T-helper 2 cell treated with Interferon-gamma antibody and Interleukin-4, amounts not matched to agents 5 μg/mL and 100 μg/mL, for 36 hours (primary cell): ENCODE measurements around the gene RAD21L1.

Experiments
- DNase-seq: peaks from one replicate; pipeline ENCODE4 v3.0.0; 2021; ENCODE audit warnings: low spot score
- H3K27ac Mint-ChIP-seq: one replicate; pipeline ENCODE4 v1.8.0; 2021; ENCODE audit warnings: mild to moderate bottlenecking, mixed read lengths
- H3K27me3 Mint-ChIP-seq: one replicate; pipeline ENCODE4 v1.8.0; 2021; ENCODE audit warnings: low read depth, mixed read lengths
- H3K36me3 Mint-ChIP-seq: one replicate; pipeline ENCODE4 v1.8.0; 2021; ENCODE audit warnings: low read depth, mixed read lengths
- H3K4me1 Mint-ChIP-seq: one replicate; pipeline ENCODE4 v1.8.0; 2021; ENCODE audit warnings: low read depth, mixed read lengths
- H3K4me3 Mint-ChIP-seq: one replicate; pipeline ENCODE4 v1.8.0; 2022; ENCODE audit warnings: mild to moderate bottlenecking, moderate library complexity, mixed read lengths
- H3K9me3 Mint-ChIP-seq: one replicate; pipeline ENCODE4 v1.8.0; 2021; ENCODE audit warnings: mixed read lengths

The RAD21L1 gene

DNA sequence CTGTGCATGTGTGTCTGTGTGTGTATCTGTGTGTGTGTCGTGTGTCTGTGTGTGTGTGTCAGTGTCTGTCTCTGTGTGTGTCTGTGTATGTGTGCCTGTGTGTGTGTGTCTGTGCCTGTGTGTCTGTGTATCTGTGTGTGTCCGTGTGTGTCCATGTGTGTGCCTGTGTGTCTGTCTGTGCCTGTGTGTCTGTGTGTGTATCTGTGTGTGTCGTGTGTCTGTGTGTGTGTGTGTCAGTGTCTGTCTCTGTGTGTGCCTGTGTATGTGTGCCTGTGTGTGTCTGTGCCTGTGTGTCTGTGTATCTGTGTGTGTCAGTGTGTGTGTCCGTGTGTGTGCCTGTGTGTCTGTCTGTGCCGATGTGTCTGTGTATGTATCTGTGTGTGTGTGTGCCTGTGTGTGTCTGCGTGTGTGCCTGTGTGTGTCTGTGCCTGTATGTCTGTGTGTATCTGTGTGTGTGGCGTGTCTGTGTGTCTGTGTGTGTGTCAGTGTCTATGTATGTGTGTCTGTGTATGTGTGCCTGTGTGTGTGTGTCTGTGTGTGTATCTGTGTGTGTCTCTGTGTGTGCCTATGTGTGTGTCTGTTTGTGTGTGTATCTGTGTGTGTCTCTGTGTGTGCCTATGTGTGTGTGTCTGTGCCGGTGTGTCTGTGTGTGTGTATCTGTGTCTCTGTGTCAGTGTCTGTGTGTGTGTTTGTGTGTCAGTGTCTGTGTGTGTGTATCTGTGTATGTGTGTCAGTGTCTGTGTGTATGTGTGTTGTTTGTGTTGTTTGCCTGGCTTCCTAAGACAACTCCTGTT is 51.9 kb downstream of the RAD21L1 start:
- Mint-ChIP-seq H3K4me3 (no peak overlapping the region), H3K36me3 (no peaks in the 10 kb centered on the region)

DNA sequence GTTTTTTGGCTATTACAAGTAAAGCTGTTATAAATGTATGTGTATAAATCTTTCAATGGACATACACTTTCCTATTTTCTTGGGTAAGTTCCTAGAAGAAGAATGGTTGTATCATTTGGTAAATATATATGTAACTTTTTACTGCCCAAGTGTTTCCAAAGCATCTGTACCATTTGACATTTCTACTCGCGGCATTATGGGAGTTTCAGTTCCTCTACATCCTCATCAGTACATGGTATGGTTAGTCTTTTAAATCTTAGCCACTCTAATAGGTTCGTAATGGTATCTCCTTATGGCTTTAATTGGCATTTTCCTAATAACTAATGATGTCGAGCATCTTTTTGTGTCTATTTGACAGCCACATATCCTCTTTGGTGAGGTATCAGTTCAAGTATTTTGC is 53.1 kb downstream of the RAD21L1 start:
- Mint-ChIP-seq H3K4me3 (no peak overlapping the region), H3K27me3 (no peaks in the 10 kb centered on the region), H3K4me1 (peaks cover 2% of the 10 kb centered on the region)

More for the DNA sequence above, 51.9 kb downstream of the RAD21L1 start:
- Mint-ChIP-seq H3K4me1 (no peaks in the 10 kb centered on the region), H3K27ac (no peak overlapping the region), H3K9me3 (no peaks in the 10 kb centered on the region), H3K27me3 (no peaks in the 10 kb centered on the region)
- no peak for DNase-seq

DNA sequence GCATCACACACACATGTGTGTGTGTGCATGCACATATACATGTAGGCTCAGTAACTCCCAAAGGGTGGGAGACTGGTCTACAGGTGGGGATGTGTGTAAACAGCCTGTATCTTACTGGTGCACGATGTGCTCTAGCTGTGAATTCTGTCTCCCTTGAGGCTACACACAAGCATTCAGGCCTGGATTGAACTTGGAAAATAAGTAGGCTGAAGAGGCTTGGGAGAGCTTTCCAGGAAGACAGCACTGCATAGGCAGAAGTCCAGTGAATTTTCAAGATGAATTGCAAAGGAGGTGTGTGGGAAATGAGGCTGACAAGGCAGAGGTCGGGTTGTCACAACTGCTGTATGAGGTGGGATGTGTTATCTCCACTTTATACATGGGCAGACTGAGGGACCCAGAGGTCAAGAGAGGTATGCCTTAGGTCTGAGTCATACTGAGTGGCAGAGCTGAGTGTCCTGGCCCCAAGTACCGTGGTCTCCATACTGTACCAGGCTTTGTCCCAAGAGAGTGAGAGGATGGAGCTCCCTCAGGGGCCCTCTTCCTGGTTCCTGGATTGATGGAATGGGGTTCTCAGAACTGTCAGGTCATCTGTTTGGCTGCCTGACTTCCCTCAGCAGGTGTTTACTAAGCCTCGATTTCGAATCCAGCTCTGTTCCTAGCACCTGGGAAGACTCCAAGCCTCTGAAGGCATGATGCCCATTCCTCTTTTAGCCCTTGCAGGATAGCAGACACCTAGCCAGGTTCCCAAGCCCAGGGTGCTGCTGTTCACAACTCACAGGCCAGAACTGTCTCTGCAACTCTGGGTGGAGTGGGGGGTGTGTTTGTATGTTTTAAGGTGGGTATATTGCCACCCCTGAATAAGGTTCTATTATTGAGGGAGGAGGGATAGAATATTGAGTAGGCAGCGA is 54.6 kb downstream of the RAD21L1 start:
- DNase-seq: no peak
- Mint-ChIP-seq H3K4me3 (no peak overlapping the region), H3K9me3 (no peaks in the 10 kb centered on the region), H3K27ac (no peak overlapping the region), H3K27me3 (no peaks in the 10 kb centered on the region), H3K36me3 (no peaks in the 10 kb centered on the region), H3K4me1 (peaks cover 3% of the 10 kb centered on the region)

More for the DNA sequence above, 53.1 kb downstream of the RAD21L1 start:
- H3K36me3 Mint-ChIP-seq: no peaks in the 10 kb centered on the region
- no peaks in the 10 kb centered on the region for H3K9me3 Mint-ChIP-seq
- DNase-seq: no peak
- no peak overlapping the region for H3K27ac Mint-ChIP-seq

DNA sequence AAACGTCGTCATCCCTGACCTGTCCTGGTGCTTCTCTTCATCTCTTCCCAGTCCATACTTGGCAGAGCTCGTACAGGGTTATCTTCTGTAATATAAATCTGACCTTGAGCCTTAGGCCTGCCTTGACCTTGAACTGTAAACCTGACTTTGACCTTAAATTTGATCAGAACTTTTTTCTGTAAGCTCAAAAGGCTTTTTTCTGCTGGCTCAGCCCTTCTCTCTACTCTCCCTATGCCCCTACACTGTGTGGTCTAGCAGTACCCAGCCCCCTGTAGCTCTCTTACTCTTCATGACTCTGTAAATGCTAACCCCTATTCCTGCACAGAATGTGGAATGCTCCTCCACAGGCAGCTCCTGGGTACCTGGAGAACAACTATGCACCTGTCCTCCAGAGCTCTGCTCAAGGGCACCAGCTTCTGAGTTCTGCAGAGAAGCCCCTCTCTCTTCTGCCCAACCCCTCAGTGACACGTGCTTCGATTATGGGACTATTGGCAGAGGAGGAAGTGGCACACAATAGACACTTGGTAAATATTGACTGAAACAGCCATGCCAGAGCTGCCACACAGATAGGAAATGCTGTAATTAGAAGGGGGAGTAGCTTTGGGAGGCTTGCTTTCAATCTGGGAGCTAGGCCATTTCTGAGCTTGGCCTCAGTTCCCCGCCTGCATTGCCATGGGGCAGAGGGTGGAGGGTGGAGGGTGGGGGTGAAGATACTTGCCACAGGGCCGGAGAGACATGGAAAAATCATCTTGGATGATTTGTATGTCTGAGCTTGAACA is 55.6 kb downstream of the RAD21L1 start:
- no peaks in the 10 kb centered on the region for H3K9me3 Mint-ChIP-seq
- H3K4me3 Mint-ChIP-seq: no peak overlapping the region
- peaks cover 9% of the 10 kb centered on the region for H3K4me1 Mint-ChIP-seq
- DNase-seq: no peak
- peak overlapping the region; percentile 0 for H3K27ac Mint-ChIP-seq
- no peaks in the 10 kb centered on the region for H3K36me3 Mint-ChIP-seq
- H3K27me3 Mint-ChIP-seq: no peaks in the 10 kb centered on the region

DNA sequence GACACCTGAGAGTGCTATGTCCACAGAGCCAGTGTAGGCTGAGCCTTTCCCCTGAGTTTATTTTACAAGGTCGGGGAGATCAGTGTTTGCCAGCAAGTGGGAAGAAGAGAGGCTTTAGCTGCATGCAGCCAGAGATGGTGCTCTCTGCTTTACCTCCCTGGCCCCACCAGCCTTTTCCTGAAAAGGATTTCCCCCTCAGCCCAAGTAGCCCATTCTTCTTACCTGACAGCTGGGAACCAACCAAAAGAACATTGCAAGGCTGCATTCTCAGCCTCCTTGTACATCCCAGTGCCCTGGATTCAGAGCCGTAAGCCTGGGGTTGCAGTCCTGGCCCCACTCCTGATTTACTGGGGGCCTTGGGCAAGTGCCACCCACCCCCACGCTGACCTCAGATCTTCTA is 57.1 kb downstream of the RAD21L1 start:
- peaks cover 20% of the 10 kb centered on the region for H3K4me1 Mint-ChIP-seq
- no peak overlapping the region for H3K27ac Mint-ChIP-seq
- H3K9me3 Mint-ChIP-seq: no peaks in the 10 kb centered on the region
- no peak for DNase-seq
- H3K27me3 Mint-ChIP-seq: no peaks in the 10 kb centered on the region
- H3K4me3 Mint-ChIP-seq: no peak overlapping the region
- no peaks in the 10 kb centered on the region for H3K36me3 Mint-ChIP-seq

DNA sequence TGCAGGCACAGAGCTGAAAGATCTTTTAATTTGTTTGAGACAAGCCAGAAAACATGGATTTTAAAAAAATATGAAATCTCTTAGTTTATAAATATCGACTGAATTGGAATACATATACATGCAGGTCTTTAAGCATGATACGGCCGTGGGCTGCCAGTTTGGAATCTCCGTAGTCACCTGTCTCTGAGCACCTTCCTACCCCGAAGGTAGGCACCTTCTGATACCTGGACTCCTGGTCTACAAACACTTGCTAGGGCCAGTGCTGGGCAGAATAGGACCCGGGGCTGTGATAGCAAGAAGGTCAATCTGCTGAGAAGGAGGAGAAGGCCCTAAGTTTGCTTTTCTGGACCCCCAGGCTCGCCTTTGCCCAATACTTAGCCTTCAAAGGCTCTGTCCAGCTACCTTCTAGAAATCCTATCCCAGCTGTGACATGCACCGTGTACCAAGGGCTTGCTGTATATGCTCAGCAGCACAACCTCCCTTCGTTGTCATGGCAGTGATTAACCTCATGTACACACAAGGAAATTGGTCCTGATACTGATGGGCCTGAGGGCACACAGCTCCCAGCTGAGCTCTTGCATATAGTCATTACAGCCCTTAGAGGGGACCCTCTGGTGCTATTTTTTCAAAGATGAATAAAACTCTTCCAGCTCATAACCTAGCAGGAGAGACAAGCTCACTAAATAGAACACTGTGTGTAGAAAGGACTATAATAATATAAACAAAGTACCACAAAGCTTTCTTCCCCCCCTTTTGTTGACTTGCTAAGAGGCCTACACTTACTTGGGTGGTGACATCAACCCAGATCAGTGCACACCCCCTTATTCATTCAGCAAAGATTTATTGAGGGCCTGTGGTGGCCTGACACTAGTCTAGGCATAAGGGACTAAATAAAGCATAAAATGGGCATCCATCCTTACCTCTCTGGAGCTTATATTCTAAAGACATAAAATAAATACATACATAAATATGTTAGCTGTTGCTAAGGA is 58.0 kb downstream of the RAD21L1 start:
- Mint-ChIP-seq H3K9me3 (no peaks in the 10 kb centered on the region), H3K27ac (no peak overlapping the region), H3K4me1 (peaks cover 24% of the 10 kb centered on the region), H3K27me3 (no peaks in the 10 kb centered on the region), H3K4me3 (no peak overlapping the region), H3K36me3 (peaks cover 3% of the 10 kb centered on the region)
- no peak for DNase-seq

DNA sequence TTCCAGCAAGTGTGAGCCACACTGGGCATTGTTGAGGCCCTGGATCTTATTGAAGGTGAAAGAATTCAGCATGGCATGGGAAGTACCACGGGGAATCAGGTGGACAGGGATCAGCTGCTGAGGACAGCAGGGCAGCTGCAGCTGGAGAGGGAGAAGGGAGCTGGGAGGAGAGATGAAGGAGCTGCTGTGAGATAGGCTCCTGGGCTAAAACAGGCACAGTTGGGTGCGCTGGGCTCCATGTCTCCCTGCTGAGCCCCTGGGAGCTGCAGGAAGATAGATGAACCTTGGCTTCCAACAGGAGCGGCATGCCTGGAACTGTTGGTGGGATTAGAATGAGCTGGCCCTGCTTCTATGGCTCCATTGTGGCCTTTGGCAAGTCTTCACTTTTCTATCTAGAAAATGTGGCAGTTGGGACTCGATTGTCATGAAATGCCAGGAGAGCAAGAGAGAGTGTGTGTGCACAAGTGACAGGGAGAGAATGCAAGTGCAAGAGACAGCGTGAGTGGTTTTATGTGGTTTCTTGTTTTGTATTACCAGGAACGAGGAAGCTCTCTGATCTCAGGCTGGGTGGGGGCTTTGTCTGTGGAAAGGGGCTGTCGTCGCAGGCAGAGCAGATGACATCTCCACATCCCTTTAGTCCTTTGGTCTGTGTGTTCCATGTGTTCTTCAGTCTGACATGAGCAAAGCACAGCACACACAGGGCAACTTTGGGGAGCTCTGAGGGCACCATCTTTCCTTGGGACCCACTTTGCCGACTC is 60.6 kb downstream of the RAD21L1 start:
- H3K4me3 Mint-ChIP-seq: peak overlapping the region; percentile 62
- peak overlapping the region; percentile 64 for H3K27ac Mint-ChIP-seq
- peaks cover 4% of the 10 kb centered on the region for H3K36me3 Mint-ChIP-seq
- DNase-seq: no peak
- H3K27me3 Mint-ChIP-seq: no peaks in the 10 kb centered on the region
- H3K9me3 Mint-ChIP-seq: no peaks in the 10 kb centered on the region
- peaks cover 24% of the 10 kb centered on the region for H3K4me1 Mint-ChIP-seq

DNA sequence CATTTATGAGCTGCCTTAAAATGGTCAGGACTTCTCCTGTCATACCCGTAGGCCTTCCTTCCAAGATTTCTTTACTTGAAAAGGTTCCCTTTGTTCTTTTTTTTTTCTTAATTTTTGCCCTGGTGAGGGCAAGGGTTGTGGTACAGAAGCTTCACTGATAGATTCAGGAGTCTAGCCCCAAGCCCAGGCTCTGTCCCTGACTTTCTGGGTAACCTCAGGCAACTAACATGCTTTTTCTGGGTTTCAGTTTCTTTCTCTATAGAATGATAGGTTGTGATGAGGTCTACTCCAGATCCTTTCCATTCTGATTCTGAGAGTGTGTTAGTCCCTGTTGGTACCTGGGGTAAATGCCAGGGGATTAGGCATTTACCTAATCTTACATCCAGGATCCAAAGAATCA is 61.5 kb downstream of the RAD21L1 start:
- peak overlapping the region; percentile 62 for H3K4me3 Mint-ChIP-seq
- peaks cover 4% of the 10 kb centered on the region for H3K36me3 Mint-ChIP-seq
- H3K9me3 Mint-ChIP-seq: no peaks in the 10 kb centered on the region
- H3K27ac Mint-ChIP-seq: peak overlapping the region; percentile 74
- peaks cover 24% of the 10 kb centered on the region for H3K4me1 Mint-ChIP-seq
- DNase-seq: no peak
- no peaks in the 10 kb centered on the region for H3K27me3 Mint-ChIP-seq

DNA sequence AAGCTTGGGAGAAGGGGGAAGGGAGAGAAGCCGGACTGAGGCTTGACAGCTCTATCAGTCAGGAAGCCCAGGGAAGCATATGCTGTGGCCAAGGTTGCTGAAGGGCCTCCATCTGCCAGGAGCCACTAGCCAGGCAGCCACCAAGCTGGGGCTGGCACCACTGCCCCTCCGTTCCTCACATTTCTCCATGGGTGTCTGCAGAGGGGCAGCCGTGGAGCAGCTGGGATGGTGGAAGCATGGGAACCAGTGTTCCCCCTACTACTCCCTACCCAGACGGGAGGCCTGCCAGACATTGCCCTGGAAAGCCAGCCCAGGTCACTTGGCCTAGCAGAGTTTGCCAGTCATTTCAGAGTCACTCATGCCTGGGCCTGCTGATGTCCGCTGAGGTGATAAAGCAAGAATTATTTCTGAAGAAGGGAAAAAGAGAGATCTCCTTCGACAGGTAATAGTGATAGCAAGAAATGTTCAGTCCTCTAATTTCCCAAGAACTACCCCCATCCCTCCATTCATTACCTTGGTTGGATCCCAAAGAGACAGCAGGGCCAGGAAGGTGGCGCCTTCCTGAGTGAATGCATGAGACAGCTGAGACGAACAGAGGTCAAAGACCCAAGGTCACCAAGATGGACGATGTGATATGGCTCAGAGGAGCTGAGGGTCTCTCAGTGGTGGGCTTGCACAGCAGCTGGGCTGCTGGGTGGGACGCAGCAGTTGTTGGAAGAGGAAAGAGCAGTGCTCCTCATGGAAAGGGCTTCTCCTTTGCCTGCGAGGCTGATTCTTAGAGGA is 62.1 kb downstream of the RAD21L1 start:
- Mint-ChIP-seq H3K27ac (no peak overlapping the region), H3K4me1 (peaks cover 24% of the 10 kb centered on the region), H3K36me3 (peaks cover 4% of the 10 kb centered on the region), H3K9me3 (no peaks in the 10 kb centered on the region), H3K4me3 (no peak overlapping the region), H3K27me3 (no peaks in the 10 kb centered on the region)
- DNase-seq: no peak

DNA sequence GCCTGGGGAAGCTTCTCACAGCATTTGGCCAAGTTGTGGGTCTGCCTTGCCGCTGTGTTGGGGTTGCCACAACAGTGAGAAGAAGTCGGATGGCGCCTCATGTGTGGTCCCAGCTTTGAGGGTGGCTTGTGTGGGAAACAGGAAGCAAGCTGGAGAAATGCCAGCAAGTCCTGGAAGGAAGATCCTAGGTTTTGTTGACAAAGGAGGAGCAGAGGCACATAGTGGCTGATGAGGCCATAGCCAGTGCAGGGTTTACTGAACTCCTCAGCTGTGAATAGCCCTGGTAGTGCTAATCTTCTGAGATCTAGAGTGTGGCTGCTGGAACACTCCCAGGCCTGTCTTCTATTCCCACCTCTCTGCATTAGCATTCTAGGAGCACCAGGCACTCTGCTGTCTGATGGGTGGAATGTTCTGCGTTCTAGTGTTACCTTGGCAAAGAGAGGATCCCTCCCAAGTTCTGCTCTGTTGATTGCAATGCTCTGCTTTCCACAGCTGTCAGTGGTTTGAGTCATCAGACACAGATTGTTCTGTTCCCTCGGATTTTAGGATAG is 65.4 kb downstream of the RAD21L1 start:
- H3K36me3 Mint-ChIP-seq: peaks cover 4% of the 10 kb centered on the region
- no peaks in the 10 kb centered on the region for H3K27me3 Mint-ChIP-seq
- DNase-seq: no peak
- no peak overlapping the region for H3K27ac Mint-ChIP-seq
- no peak overlapping the region for H3K4me3 Mint-ChIP-seq
- no peaks in the 10 kb centered on the region for H3K9me3 Mint-ChIP-seq
- H3K4me1 Mint-ChIP-seq: peaks cover 17% of the 10 kb centered on the region

DNA sequence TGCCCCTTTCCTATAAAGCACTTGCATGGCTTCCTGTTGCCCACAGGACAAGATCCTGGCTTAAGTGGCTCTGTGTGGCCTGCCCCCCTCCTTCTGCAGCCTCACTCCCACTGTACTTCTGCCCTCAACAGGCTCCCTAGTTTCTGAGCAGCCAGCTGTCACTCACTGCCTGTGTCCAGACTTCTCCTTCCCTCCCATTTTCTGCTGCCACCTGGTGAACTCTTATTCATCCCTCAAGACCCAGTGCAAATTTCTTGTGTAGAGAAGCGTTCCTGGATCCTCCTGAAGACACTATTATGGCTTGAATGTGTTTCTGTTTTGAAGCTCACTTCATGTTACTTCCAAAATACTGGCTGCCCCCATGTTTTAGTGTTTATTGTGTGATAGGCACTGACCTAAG is 66.8 kb downstream of the RAD21L1 start:
- Mint-ChIP-seq H3K9me3 (no peaks in the 10 kb centered on the region), H3K36me3 (peaks cover 5% of the 10 kb centered on the region), H3K4me3 (no peak overlapping the region), H3K4me1 (peaks cover 4% of the 10 kb centered on the region), H3K27me3 (no peaks in the 10 kb centered on the region), H3K27ac (no peak overlapping the region)
- DNase-seq: no peak
